WTC11 (cell line): ENCODE results near the gene MTHFD1L.

Experiments
- CTCF ChIP-seq: fragments of 200-600 bp; IDR thresholded peaks from 2 replicates; pipeline ENCODE4 v1.8.0; 2022; ENCODE audit warnings: antibody characterized with exemption
- MAX ChIP-seq: sonication (generic); formaldehyde crosslinking; IDR thresholded peaks from 2 replicates; pipeline ENCODE4 v1.8.0; 2022; ENCODE audit warnings: mild to moderate bottlenecking, missing genetic modification reagents
- MYBL2 ChIP-seq: sonication (generic); formaldehyde crosslinking; IDR thresholded peaks from 2 replicates; pipeline ENCODE4 v1.8.1; 2023; ENCODE audit warnings: mild to moderate bottlenecking, moderate library complexity, missing genetic modification reagents
- USF1 ChIP-seq: sonication (generic); formaldehyde crosslinking; IDR thresholded peaks from 2 replicates; pipeline ENCODE4 v1.8.0; 2022; ENCODE audit warnings: mild to moderate bottlenecking, missing genetic modification reagents
- ZNF423 ChIP-seq: fragments of 250-450 bp; sonication (Bioruptor Pico); IDR thresholded peaks from 2 replicates; pipeline ENCODE4 v2.1.2; 2022; ENCODE audit warnings: mild to moderate bottlenecking, moderate library complexity

GRCh38 chr6:151073701-151074100 is 208.2 kb downstream of the MTHFD1L start:
- TF ChIP-seq CTCF (no peak), ZNF423 (CRISPR knock-in tag) (no peak), MAX (CRISPR knock-in tag) (no peak), USF1 (no peak), MYBL2 (no peak)
